GM21619 (cell line): ENCODE measurements around the gene OTUD5.
"Not testable (repeated sequence)": the region's sequence is repeated elsewhere in the genome, so short reads cannot be mapped to it uniquely, and the experiment has no call there.

Experiments used
- ATAC-seq: cut with Tn5 transposase; IDR thresholded peaks from one replicate; pipeline ENCODE4 v1.9.1; 2021; ENCODE audit not compliant: unreplicated experiment

The OTUD5 gene

DNA sequence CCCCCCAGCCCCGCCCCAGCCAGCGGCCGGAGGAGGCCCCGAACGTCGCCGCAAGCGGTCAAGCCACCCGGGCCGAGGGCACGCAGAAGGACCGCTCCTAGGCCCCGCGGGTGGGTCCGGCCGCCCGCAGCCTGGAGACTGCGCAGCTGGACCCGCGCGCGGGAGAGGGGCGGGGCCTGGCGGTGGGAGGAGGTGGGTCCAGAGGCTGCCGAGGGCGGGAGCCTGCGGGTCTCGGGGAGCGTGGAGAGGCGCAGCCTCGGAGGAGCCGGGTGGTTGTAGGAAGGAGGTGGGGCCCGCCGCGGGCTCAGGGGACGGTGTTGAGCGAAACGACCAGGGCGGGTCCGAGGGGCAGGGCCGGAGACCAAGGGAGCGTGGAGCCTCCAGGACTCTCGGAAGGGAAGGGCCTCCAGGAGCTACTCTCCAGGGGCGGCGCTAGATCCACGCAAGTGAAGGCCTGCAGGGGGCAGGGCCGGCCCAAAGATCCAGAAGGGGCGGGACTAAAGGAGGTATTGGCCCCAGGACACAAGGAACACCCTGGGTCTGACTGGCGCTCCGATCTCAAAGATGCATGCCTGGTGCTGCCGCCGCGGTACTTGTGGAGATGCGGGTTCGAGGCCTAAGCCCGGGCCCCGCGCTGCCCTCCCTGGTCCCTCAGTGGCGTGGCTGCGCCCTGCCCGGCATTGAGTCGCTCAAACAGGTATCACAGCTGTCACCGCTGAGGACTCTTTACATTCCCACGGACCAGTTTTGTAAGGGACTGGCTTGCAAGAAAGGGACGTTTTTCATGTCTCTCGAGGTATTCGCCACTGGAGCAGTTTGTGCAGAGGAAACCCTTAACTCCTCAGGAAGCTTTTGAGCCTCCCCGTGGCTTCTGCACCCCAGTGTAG lies 65.8 kb downstream of the OTUD5 start:
- ATAC-seq = peak; percentile 89

GRCh38 chrX:48890934-48891401 lies 66.4 kb downstream of the OTUD5 start:
- ATAC-seq = peak; percentile 42

- no peak for ATAC-seq
Observed at GRCh38 chrX:48890296-48890925, 67.0 kb downstream of the OTUD5 start.

DNA sequence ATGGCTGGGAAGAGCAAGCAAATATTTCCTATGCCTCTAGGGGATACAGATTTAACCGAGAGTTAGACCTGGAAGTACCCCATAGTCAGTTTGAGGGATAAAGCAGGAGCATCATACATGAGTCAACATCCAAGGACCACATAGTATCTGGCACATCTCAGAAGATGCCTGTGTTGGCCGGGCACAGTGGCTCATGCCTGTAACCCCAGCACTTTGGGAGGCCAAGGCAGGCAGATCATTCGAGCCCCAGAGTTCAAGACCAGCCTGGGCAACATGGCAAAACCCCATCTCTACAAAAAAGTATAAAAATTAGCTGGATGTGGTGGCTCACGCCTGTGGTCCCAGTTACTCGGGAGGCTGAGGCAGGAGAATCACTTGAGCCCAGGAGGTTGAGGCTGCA lies 70.8 kb downstream of the OTUD5 start:
- ATAC-seq = not testable (repeated sequence)

GRCh38 chrX:48883729-48884128 lies 73.7 kb downstream of the OTUD5 start:
- no peak for ATAC-seq

DNA sequence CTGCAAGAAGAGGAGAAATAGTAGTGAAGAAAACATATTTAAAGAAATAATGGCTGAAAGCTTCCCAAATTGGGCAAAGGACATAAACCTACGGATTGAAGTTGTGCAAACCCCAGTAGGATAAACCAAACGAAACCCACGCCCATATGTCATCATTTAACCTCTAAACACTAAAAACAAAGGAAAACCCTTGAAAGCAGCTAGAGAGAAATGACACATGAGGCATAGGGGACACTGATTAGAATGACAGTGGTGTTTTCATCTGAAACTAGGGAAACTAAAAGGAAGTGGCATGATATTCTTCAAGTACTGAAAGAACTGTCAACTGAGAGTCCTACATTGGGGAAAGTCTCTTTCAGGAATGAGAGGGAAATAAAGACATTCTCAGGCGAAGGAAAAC lies 80.5 kb downstream of the OTUD5 start:
- not testable (repeated sequence) for ATAC-seq
